Activated CD4-positive, alpha-beta T cell treated with anti-CD3 and anti-CD28 coated beads, Interleukin-2, amount 10 ng/mL, durations not matched to agents 7 days and 5 days (primary cell): ENCODE data around the gene CARD10. TPM values are rescaled to one million over a fixed set of nuclear protein-coding genes. Genes with fewer than 3 reads are reported as not detected.

ENCODE experiments used
- CTCF ChIA-PET: fragments of 350-600 bp; sonication (Branson Sonifier 250); formaldehyde crosslinking; loops from one replicate; lab custom pipeline; 2021; ENCODE audit warnings: antibody characterized with exemption; lab: Charles Lee
- POLR2A ChIA-PET: fragments of 350-600 bp; sonication (Branson Sonifier 250); formaldehyde crosslinking; loops from one replicate; lab custom pipeline; 2021; ENCODE audit warnings: antibody characterized with exemption; lab: Charles Lee
- DNase-seq: peaks from one replicate; pipeline ENCODE4 v3.0.0-alpha.2; 2020
- H3K27ac Mint-ChIP-seq: one replicate; pipeline ENCODE4 v1.8.0; 2021; ENCODE audit warnings: mild to moderate bottlenecking, moderate library complexity, mixed read lengths
- H3K27me3 Mint-ChIP-seq: one replicate; pipeline ENCODE4 v1.8.0; 2021; ENCODE audit warnings: mixed read lengths
- H3K36me3 Mint-ChIP-seq: one replicate; pipeline ENCODE4 v1.8.0; 2021; ENCODE audit warnings: low read depth, mixed read lengths
- H3K4me1 Mint-ChIP-seq: one replicate; pipeline ENCODE4 v1.8.0; 2021; ENCODE audit warnings: mixed read lengths
- H3K4me3 Mint-ChIP-seq: one replicate; pipeline ENCODE4 v1.8.0; 2021; ENCODE audit warnings: mild to moderate bottlenecking, moderate library complexity, mixed read lengths
- H3K9me3 Mint-ChIP-seq: one replicate; pipeline ENCODE4 v1.8.0; 2021; ENCODE audit warnings: mixed read lengths
- total RNA-seq, 2 experiments: library from RNA; stranded (reverse); gene quantifications; one replicate each; pipeline ENCODE4 v1.2.3, GENCODE V29; 2021

The CARD10 gene
- total RNA-seq, 2 experiments from 2014 or later: not detected

GRCh38 chr22:37505565-37505964 is 13.7 kb downstream of the CARD10 start:
- Mint-ChIP-seq H3K27me3 (peaks cover 8% of the 10 kb centered on the region), H3K9me3 (no peaks in the 10 kb centered on the region), H3K36me3 (no peaks in the 10 kb centered on the region), H3K27ac (no peak overlapping the region), H3K4me1 (peaks cover 14% of the 10 kb centered on the region), H3K4me3 (no peak overlapping the region)
- CTCF ChIA-PET: interaction anchor here (0.6 to 1.6 kb wide), 8 partner anchors 14 to 650 kb away, joined by 3 to 6 read pairs (median 4); partner anchors contain the start of gene CARD10
- POLR2A ChIA-PET: no interaction called here
- no peak for DNase-seq

- H3K4me1 Mint-ChIP-seq: peaks cover 14% of the 10 kb centered on the region
- CTCF ChIA-PET: interaction anchor here (0.5 to 1.6 kb wide), 4 partner anchors 15 to 411 kb away, joined by 4 to 6 read pairs (median 5); partner anchors contain the start of gene CARD10
- no peaks in the 10 kb centered on the region for H3K36me3 Mint-ChIP-seq
- peaks cover 8% of the 10 kb centered on the region for H3K27me3 Mint-ChIP-seq
- H3K9me3 Mint-ChIP-seq: no peaks in the 10 kb centered on the region
- no peak for DNase-seq
- POLR2A ChIA-PET: no interaction called here
- no peak overlapping the region for H3K4me3 Mint-ChIP-seq
- H3K27ac Mint-ChIP-seq: no peak overlapping the region
These were observed 14.3 kb downstream of the CARD10 start for GRCh38 chr22:37504964-37505363.

GRCh38 chr22:37503850-37504249 is 15.4 kb downstream of the CARD10 start:
- peaks cover 14% of the 10 kb centered on the region for H3K4me1 Mint-ChIP-seq
- H3K27me3 Mint-ChIP-seq: peaks cover 12% of the 10 kb centered on the region
- no peak overlapping the region for H3K27ac Mint-ChIP-seq
- DNase-seq: no peak
- H3K4me3 Mint-ChIP-seq: no peak overlapping the region
- no peaks in the 10 kb centered on the region for H3K36me3 Mint-ChIP-seq
- H3K9me3 Mint-ChIP-seq: no peaks in the 10 kb centered on the region
- ChIA-PET POLR2A (no interaction called here), CTCF (no interaction called here)

GRCh38 chr22:37503183-37503683 is 16.0 kb downstream of the CARD10 start:
- Mint-ChIP-seq H3K27ac (no peak overlapping the region), H3K36me3 (no peaks in the 10 kb centered on the region), H3K4me3 (no peak overlapping the region), H3K9me3 (no peaks in the 10 kb centered on the region), H3K4me1 (peaks cover 14% of the 10 kb centered on the region), H3K27me3 (peaks cover 12% of the 10 kb centered on the region)
- no peak for DNase-seq
- CTCF ChIA-PET: no interaction called here
- POLR2A ChIA-PET: no interaction called here

GRCh38 chr22:37502342-37503182 is 16.7 kb downstream of the CARD10 start:
- H3K9me3 Mint-ChIP-seq: no peaks in the 10 kb centered on the region
- H3K27ac Mint-ChIP-seq: no peak overlapping the region
- no peaks in the 10 kb centered on the region for H3K36me3 Mint-ChIP-seq
- ChIA-PET POLR2A (no interaction called here), CTCF (interaction anchor here (0.9 kb wide), 1 partner anchor 9 kb away, joined by 4 read pairs; no protein-coding TSS in a partner anchor)
- peaks cover 15% of the 10 kb centered on the region for H3K4me1 Mint-ChIP-seq
- peaks cover 12% of the 10 kb centered on the region for H3K27me3 Mint-ChIP-seq
- no peak overlapping the region for H3K4me3 Mint-ChIP-seq
- no peak for DNase-seq

- peaks cover 12% of the 10 kb centered on the region for H3K27me3 Mint-ChIP-seq
- no peak overlapping the region for H3K27ac Mint-ChIP-seq
- CTCF ChIA-PET: interaction anchor here (0.9 kb wide), 1 partner anchor 8 kb away, joined by 4 read pairs; no protein-coding TSS in a partner anchor
- no peaks in the 10 kb centered on the region for H3K36me3 Mint-ChIP-seq
- peaks cover 15% of the 10 kb centered on the region for H3K4me1 Mint-ChIP-seq
- no peak overlapping the region for H3K4me3 Mint-ChIP-seq
- no peak for DNase-seq
- H3K9me3 Mint-ChIP-seq: no peaks in the 10 kb centered on the region
- POLR2A ChIA-PET: no interaction called here
These were observed 17.4 kb downstream of the CARD10 start for GRCh38 chr22:37501610-37502341.

GRCh38 chr22:37500745-37501609 is 18.2 kb downstream of the CARD10 start:
- H3K9me3 Mint-ChIP-seq: no peaks in the 10 kb centered on the region
- H3K36me3 Mint-ChIP-seq: no peaks in the 10 kb centered on the region
- DNase-seq: no peak
- POLR2A ChIA-PET: no interaction called here
- H3K4me1 Mint-ChIP-seq: peaks cover 15% of the 10 kb centered on the region
- H3K27me3 Mint-ChIP-seq: peaks cover 12% of the 10 kb centered on the region
- CTCF ChIA-PET: interaction anchor here (1.4 to 2.6 kb wide), 2 partner anchors 11 to 91 kb away, joined by 4 to 9 read pairs; no protein-coding TSS in a partner anchor
- no peak overlapping the region for H3K4me3 Mint-ChIP-seq
- no peak overlapping the region for H3K27ac Mint-ChIP-seq

GRCh38 chr22:37499789-37500540 is 19.2 kb downstream of the CARD10 start:
- POLR2A ChIA-PET: no interaction called here
- no peaks in the 10 kb centered on the region for H3K9me3 Mint-ChIP-seq
- H3K4me3 Mint-ChIP-seq: no peak overlapping the region
- H3K27ac Mint-ChIP-seq: no peak overlapping the region
- H3K27me3 Mint-ChIP-seq: peaks cover 12% of the 10 kb centered on the region
- peaks cover 15% of the 10 kb centered on the region for H3K4me1 Mint-ChIP-seq
- H3K36me3 Mint-ChIP-seq: no peaks in the 10 kb centered on the region
- CTCF ChIA-PET: interaction anchor here (0.6 to 3.7 kb wide), 4 partner anchors 10 to 92 kb away, joined by 3 to 14 read pairs (median 6); partner anchors contain the start of gene MFNG
- no peak for DNase-seq

GRCh38 chr22:37499027-37499707 is 20.0 kb downstream of the CARD10 start:
- Mint-ChIP-seq H3K4me1 (peaks cover 15% of the 10 kb centered on the region), H3K27ac (no peak overlapping the region), H3K27me3 (peaks cover 12% of the 10 kb centered on the region), H3K4me3 (no peak overlapping the region), H3K36me3 (no peaks in the 10 kb centered on the region), H3K9me3 (no peaks in the 10 kb centered on the region)
- CTCF ChIA-PET: interaction anchor here (0.6 to 3.7 kb wide), 6 partner anchors 9 to 93 kb away, joined by 3 to 14 read pairs (median 4); partner anchors contain the start of gene MFNG
- POLR2A ChIA-PET: no interaction called here
- no peak for DNase-seq

GRCh38 chr22:37498289-37498909 is 20.8 kb downstream of the CARD10 start:
- DNase-seq: peak; percentile 73
- peaks cover 12% of the 10 kb centered on the region for H3K27me3 Mint-ChIP-seq
- H3K27ac Mint-ChIP-seq: no peak overlapping the region
- POLR2A ChIA-PET: no interaction called here
- CTCF ChIA-PET: interaction anchor here (1.0 to 3.7 kb wide), 6 partner anchors 9 to 94 kb away, joined by 3 to 14 read pairs (median 4); partner anchors contain the start of gene MFNG
- peaks cover 19% of the 10 kb centered on the region for H3K4me1 Mint-ChIP-seq
- H3K36me3 Mint-ChIP-seq: no peaks in the 10 kb centered on the region
- H3K9me3 Mint-ChIP-seq: no peaks in the 10 kb centered on the region
- H3K4me3 Mint-ChIP-seq: no peak overlapping the region
